Measurements from ENCODE around the gene MAP3K6.

The MAP3K6 gene

DNA sequence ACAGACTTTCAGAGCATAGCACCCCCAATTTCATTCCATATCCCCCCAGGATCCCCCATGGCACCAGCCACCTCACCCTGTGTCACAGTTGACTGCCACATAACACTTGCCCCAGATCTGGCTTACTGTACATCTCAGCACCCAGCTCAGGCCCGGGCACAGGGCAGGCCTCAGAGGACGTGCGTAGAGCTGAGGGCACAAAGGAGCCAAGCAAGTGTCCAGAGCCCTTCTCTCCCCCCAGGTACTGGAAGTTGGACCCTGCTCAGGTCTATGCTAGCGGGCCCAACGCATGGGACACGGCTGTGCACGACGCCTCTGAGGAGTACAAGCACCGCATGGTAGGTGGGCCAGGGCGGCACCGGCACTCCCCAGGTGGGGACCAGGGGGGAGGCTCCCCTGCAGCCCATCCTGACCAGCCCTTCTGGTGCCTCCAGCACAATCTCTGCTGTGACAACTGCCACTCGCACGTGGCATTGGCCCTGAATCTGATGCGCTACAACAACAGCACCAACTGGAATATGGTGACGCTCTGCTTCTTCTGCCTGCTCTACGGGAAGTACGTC, 33.0 kb downstream of the MAP3K6 start:
- DNase-seq = no peak

DNA sequence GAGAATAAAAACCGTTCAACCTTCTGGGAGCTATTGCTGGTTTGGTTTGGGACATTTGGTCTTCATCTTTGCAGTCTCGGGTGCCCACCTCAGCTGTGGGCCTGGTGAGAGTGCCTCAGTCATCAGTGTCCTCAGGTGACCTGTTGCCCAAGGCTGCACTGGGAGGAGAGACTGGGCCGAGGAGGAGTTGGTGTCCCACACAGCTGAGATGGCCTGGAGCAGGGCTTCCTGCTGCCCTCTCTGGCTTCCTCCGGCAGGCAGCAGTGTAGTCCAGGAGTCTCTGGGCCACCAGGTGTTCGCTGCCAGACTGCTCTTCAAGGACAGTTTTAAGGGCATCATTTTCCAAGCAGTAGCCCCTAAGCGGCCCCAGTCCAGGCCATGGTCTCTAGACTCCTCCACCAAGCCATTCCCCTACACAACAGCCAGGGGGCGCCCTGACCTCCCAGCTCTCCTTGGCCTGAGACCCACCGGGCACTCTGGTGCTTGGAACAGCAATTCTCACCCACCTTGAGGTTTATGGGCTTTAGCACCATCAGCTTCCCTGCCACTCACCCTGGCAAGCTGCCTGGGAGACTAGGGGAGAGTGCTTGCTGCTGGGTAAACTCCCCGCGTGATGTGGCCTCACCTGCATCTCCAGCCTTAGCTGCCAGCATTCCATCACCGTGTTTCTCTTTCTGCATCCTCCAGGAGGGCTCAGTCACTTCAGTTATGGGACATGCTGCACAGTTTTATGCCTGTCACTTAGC, 34.1 kb downstream of the MAP3K6 start:
- DNase-seq = peak; percentile 71

DNA sequence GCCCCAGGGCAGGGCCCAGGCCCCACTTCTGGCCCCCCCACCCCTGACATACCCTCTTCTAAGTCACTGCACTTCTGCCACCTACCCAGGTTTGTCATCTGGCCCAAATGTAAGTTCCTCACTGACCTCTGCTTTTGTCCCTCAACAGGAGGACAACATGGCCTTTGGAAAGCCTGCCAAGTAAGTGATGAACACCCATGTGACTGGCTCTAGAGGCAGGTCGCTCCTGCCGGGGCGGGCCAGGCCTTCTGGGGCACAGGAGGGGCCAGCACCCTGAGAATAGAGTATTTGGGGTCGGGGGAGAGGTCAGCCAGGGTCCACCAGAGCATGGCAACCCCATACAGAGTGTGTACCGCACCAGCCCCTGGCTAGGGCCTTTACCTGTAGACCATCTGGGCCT, 34.8 kb downstream of the MAP3K6 start:
- DNase-seq = no peak

DNA sequence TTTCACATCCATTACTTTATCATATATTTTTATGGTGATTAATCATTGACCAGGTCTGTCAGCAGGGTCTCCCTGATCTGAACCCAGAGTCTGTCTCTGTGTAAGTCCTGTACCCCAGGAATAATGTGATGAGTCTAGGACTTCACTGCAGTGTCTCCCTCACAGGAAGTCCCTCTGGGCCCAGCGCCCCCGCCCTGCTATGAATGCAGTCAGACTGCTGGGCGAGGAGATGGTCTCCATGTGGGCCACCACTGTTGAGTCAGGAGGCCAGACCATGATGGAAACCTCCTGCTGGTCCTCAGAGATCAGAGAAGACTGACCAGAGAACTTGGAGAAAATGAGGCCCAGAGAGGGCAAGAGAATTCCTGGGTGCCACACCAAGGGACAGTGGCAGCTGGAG, 35.3 kb downstream of the MAP3K6 start:
- DNase-seq = no peak

DNA sequence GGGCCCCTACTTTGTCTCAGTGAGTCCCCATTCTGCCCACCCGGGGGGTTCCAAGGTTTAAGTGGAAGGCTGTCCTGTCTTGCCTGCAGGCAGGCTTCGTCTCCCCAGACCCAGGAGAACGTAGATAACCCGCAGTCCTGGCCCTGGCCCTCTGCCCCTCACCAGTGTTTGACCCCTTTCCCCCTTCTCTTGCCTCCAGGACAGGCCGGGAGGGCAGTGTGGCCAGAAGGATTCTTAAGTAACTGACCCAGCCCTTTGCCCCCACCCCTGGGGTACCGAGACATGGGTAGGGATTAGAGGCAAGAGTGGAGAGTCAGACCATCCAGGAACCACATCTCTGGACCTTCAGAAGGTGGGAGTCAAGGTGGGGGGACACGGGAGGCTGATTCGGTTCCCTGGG, 36.0 kb downstream of the MAP3K6 start:
- DNase-seq = no peak

DNA sequence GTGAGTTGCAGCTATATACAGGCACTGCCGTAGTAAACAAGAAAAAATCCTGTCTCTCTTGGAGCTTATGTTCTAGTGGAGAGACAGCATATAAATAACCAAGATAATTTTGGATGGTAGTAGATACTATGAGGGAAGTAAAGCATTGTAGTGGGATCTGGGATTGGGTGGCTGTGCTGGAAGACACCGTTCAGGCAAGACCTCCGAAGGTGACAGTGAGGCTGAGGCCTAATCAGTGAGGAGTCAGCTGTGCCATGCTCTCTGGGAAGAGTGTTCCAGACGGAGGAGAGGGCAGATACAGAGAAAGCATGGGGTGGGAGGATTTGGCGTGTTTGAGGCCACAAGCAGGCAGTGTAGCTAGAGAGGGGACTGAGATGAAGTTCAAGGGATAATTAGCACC, 38.8 kb downstream of the MAP3K6 start:
- no peak for DNase-seq

DNA sequence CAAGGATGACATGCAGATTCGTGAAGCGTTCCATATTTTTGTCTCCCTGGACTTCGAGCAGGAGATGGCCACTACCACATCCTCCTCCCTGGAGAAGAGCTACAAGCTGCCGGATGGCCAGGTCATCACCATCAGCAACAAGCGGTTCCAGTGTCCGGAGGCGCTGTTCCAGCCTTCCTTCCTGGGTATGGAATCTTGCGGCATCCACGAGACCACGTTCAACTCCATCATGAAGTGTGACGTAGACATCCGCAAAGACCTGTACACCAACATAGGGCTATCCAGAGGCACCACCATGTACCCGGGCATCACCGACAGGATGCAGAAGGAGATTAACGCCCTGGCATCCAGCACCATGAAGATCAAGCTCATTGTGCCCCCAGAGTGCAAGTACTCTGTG, 41.5 kb downstream of the MAP3K6 start:
- DNase-seq = no peak

DNA sequence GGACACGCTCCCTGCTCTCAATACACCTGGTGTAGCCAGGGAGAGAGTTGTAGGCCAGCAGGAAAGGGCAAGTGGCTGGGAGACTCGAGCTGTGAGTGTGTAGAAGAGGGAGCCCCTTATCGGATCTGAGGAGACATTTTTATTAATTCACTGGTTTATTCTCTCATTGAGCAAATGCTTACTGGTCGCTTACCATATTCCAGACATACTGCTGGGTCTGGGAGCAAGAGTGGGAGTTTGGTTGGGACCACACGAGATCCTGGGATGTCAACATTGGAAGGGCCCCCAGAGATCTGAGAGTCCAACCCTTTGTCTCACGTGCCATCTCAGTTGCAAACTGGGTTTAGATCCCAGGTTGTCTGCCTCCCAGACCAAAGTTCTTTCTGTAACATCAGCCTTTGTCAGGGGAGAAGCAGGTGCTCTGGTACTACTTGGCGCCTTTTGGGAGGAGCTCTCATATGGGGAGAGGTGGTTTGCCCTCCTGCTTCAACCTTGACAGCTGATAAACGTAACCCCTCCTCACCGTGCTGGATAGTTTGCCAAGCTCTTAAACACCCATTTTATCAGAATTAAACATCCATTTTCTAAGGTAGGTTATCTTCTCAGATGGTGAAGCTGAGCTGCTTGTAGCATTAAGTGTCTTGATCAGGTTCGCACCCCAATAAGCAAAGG, 44.1 kb downstream of the MAP3K6 start:
- DNase-seq = no peak

DNA sequence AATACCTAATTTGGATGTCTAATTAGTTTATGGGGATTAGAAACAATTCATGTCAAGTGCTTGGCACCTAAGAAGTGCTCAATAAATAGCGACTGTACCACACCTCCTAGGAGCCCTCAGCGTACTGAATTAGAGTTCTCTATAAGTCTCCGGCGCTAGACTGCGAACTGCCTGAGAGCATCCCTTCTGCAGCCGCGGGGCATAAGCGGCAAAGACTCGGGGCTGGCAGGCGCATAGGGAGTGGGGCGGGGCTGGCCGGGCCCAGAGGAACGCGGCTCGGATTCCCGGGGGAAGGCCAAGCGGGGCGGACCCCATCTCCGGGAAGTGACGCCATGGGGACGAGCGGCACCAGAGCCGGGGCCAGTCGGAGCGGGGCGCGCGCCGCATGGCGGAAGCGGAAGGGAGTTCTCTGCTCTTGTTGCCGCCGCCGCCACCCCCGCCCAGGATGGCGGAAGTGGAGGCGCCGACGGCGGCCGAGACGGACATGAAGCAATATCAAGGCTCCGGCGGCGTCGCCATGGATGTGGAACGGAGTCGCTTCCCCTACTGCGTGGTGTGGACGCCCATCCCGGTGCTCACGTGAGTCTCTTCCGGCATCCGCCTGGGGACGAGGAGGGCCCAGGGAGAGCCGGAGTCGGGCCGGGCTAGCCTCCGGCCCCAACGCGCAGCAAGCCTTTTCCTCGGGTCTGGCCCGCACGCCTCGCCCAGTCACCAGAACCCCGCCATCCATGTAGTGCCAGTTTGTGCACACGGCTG, 44.8 kb downstream of the MAP3K6 start, which contains the start of gene TMEM222:
Gene TMEM222, plus strand, starts transcription at position 351 of the 756 bp plus-strand sequence. Its CDS starts 35 bp downstream, at position 386.
- DNase-seq = peak; percentile 97

DNA sequence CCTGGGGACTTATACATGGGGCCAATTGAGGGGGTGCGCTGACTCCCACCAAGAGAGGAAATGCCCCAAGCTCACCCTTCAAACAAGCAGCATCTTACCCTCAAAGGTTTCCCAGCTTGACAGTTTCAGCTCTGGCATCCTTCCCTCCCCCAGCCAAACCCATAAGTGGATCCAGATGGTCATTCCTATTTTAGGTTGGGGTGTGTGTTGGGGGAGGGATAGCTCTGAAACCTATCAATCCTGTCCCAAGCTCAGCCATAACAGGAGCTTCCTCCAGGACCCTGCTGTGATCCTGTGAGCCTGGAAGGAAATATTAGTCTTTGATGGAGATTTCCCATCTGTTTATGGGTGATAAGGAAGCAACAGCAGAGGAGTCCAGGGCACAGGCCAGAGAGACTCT, 48.2 kb downstream of the MAP3K6 start:
- no peak for DNase-seq

DNA sequence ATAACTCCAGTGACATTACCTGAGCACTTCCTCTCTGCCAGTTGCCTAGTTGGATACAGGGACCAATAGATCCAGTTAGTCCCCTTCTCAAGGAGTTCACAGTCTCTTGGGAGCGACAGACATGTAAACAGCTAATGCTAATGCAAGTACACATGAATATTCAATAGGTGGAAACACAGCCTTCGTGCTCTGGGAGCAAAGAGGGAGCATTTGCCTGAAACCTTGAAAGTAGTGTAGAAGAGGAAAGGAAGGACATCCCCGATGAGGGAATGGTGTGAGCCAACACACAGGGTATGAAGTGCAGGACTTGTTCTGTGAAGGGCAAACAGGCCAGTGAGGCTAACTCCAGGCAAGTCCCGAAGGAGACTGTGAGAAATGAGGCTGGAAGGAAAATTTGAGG, 48.6 kb downstream of the MAP3K6 start:
- no peak for DNase-seq

DNA sequence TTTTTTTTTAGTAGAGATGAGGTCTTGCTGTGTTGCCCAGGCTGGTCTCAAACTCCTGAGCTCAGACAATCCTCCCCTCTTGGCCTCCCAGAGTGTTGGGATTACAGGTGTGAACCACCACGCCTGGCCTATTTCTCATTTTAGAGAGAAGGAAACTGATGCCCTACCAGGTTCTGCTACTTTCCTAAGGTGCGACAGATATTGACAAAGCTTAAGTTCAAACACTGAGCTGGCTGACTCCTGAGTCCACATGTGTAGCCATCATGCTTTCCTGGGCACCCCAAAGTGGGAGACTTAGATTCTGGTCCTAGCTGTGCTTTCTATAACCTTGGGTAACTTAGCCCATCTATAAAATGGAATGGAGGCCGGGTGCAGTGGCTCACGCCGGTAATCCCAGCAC, 49.9 kb downstream of the MAP3K6 start:
- no peak for DNase-seq

DNA sequence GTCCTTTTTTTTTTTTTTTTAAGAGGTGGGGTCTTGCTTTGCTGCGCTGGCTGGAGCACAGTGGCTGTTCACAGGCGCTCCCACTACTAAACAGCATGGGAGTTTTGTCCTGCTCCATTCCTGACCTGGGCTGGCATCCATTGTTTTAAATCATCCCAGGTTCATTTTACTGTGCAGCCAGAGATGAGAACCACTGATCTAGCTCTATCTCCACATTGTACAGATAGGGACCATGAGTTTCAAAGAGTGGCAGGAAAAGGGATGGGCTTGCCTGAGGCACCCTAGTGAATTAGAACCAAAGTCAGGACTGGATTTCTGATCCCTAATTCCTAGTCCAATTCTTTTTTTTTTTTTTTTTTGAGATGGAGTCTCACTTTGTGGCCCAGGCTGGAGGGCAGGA, 52.0 kb downstream of the MAP3K6 start:
- DNase-seq = no peak

DNA sequence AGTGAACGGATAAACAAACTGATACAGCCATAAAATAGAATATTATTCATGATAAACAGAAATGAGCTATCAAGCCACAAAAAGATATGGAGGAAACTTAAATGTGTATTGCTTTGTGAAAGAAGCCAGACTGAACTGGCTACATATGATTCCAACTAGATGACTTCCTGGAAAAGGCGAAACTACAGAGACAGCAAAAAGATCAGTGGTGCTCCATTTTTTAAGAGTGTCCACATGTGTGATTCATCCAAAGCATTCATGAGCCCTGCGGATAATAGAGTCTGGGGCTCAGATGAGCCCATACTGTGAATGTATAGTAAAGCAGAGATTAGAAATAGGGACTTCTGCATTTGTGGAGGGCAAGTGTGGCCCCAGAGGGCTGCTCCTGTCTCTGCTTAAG, 52.6 kb downstream of the MAP3K6 start:
- no peak for DNase-seq

DNA sequence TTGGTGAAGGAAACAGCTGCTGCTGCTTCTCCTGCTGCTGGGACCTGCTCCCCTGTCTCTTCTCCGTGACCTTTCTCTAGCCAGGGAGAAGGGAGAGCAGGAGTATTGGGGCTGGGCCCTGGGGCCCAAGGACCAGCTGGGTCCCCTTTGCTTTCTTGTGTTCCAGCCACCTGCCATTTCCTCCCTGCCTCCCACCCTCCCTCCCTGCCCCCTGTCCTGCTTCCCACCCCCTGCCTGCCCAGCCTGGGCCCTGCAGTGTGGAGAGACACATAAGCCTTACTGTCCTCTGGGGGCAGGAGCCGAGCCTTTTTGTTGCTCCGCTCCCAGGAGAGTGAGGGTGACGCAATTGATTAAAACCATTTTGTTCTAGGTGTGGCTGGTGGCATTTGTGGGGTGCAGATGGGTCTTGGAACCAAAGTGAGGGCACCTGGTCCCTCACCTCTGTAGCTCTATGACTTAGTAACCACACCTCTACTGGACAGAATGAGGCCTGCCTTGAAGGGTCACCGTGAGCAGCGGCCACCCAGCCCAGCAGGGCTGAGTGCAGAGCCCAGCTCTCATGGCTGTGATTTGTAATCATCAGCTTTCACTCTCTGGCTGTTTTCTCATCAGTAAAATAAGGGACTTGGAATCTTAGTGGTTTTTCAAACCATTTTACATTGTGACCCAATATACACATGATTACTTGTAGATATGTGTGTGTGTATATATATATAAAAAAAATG, 58.7 kb downstream of the MAP3K6 start:
- DNase-seq = no peak

DNA sequence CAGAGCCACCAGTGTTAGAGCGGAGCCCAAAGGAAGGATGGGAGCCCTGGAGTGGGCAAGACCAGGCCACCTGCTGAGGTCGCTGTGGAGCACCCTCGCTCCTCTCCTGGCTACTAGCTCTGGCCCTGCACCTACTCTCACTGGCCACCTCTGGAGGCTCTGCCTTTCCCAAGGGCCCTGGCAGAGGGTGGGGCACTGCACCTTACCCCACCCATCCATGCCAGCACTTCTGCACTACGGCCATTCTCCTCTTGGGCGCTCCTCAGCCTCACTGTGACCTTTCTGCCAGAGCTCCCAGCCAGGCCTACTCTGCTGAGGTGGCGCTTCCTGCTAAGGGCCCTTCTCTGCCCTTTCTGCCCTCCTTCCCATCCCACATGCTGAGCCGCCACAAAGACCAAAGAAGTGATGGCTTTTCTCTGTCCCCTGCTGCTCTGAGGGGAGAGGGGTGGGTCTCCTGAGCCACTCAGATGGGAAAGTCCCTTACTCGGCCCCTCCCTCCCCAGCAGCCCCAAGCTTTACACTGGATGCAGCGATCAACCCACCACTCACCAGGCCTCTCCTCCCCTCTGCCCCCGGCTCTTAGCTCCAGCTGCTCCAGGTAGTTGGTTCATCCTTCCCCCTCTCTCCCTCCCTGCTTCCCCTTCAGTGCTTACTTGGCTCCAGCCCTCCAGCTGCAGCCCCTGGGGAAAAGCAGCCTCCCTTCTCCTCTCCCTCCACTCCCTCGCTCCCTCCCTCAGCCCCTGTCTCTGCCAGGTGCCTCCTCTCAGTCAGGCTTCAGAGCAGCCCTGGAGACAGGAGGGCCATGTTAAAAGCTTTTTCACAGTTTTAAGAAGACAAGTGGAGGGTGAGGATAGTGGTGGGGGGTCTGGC, 59.6 kb downstream of the MAP3K6 start:
- DNase-seq = no peak

DNA sequence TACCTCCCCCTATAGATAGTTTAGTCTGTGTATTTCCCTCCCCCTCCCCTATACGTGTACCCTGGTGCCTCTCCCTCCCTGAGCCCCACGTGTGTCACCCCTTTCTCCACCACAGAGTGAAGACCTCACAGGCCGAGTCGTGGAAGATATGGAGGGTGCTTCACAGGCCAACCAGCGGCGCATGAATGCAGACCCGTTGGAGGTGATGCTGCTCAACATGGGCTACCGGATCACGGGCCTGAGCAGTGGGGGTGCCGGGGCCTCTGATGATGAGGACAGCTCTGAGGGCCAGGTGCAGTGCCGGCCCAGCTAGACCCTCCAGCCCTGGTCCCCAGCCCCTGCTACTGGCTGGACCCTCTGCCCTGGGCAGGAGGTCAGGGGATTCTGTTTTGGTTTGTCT, 60.7 kb downstream of the MAP3K6 start:
- DNase-seq = no peak
